Measurements from ENCODE around the gene NBEAL1.
"Not testable (repeated sequence)": the region's sequence is repeated elsewhere in the genome, so short reads cannot be mapped to it uniquely, and the experiment has no call there.

The NBEAL1 gene

DNA sequence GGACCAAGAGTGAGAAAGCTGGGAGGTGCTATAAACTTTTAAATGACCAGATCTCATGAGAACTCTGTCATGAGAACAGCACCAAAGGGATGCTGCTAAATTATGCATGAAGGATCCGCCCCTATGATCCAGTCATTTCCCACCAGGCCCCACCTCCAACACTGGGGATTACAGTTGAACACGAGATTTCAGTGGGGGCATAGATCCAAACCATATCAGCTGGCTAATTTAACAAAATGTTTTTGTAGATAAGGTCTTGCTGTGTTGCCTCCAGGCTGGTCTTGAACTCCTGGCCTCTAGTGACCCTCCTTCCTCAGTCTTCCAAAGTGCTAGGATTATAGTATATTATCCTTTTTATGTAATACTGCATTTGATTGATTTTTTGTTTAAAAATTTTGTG, 56.0 kb downstream of the NBEAL1 start:
- DNase-seq (ENCODE audit: extremely low spot score) = no peak
- POLR2A ChIA-PET = no interaction called here
- no peak for TF ChIP-seq L3MBTL2 (conservative IDR thresholded peaks at IDR 0.05)
- TF ChIP-seq HDGF (IDR thresholded peaks at IDR 0.05; ENCODE audit: borderline replicate concordance) = no peak
- TF ChIP-seq SP1 (IDR thresholded peaks at IDR 0.05) = no peak
- CTCF ChIA-PET = no interaction called here

DNA sequence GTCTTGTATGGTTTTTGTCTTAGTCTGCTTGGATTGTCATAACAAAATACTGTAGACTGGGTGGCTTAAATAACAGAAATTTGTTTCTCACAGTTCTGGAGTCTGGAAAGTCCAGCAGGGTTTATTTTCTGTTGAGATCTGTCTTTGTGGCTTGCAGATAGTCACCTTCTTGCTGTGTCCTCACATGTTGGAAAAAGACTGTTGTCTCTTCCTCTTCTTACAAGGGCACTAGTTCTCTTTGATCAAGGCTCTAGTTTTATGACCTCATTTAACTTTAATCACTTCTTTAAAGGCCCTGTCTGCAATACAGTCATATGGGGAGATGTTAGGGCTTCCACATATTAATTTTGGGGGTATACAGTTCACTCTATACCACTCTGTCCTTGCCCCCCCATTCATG, 56.5 kb downstream of the NBEAL1 start:
- POLR2A ChIA-PET = no interaction called here
- DNase-seq (ENCODE audit: extremely low spot score) = no peak
- no peak for TF ChIP-seq L3MBTL2 (conservative IDR thresholded peaks at IDR 0.05)
- no peak for TF ChIP-seq FOXK2 (IDR thresholded peaks at IDR 0.05)
- TF ChIP-seq FOXM1 (IDR thresholded peaks at IDR 0.05; ENCODE audit: borderline replicate concordance) = no peak
- TF ChIP-seq BHLHE40 (IDR thresholded peaks at IDR 0.05; ENCODE audit: borderline replicate concordance) = no peak
- no peak for TF ChIP-seq SUZ12 (IDR thresholded peaks at IDR 0.05)
- no peak for TF ChIP-seq LEF1 (IDR thresholded peaks at IDR 0.05; ENCODE audit: borderline replicate concordance)
- no peak for TF ChIP-seq ELF4 (IDR thresholded peaks at IDR 0.05)
- CTCF ChIA-PET = no interaction called here

DNA sequence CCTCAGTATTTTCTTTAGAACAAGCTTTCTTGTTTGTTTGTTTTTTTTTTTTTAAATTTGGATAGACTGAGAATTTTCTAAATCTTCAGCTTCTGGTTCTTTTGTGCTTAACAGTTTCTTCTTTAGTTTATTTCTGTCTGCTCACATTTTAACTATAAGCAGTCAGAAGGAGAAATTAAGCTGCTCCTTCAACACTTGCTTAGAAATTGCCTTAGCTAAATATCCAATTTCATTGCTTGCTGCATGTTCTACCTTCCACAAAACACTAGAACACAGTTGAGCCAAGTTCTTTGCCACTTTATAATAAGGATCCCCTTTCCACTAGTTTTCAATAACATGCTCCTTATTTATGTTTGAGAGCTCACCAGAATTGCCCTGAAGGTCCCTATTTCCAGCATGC, 57.7 kb downstream of the NBEAL1 start:
- CTCF ChIA-PET = interaction anchor here (0.6 kb wide), 1 partner anchor 487 kb away, joined by 5 read pairs; no protein-coding TSS in a partner anchor

DNA sequence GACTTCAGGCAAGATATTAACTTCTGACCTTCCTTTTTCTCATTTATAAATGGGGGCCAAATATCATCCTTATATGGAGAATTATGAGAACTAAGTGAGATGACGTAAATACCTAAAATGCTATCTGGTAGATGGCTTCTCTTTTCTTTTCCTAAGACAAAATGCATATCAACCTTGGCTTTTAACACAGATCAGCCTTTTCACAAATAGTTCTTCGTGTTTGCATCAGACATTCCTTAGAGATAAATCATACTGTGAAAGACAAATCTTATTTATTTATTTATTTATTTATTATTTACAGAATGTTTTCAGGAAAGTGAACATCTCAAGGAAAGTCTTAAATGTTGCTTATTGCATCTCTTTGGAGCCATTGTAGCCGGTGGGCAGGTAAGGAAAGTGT, 62.8 kb downstream of the NBEAL1 start:
- ChIA-PET CTCF (no interaction called here), POLR2A (no interaction called here)
- DNase-seq (ENCODE audit: extremely low spot score) = no peak
- TF ChIP-seq LEF1 (IDR thresholded peaks at IDR 0.05; ENCODE audit: borderline replicate concordance) (no peak), FOXA1 (IDR thresholded peaks at IDR 0.05) (no peak), FOXK2 (IDR thresholded peaks at IDR 0.05) (no peak), SP1 (IDR thresholded peaks at IDR 0.05) (no peak), ARNT (IDR thresholded peaks at IDR 0.05) (no peak), FOXM1 (IDR thresholded peaks at IDR 0.05; ENCODE audit: borderline replicate concordance) (no peak), SUZ12 (IDR thresholded peaks at IDR 0.05) (no peak), L3MBTL2 (conservative IDR thresholded peaks at IDR 0.05) (no peak), ELF4 (IDR thresholded peaks at IDR 0.05) (no peak)
- TF ChIP-seq, protein P1, sequence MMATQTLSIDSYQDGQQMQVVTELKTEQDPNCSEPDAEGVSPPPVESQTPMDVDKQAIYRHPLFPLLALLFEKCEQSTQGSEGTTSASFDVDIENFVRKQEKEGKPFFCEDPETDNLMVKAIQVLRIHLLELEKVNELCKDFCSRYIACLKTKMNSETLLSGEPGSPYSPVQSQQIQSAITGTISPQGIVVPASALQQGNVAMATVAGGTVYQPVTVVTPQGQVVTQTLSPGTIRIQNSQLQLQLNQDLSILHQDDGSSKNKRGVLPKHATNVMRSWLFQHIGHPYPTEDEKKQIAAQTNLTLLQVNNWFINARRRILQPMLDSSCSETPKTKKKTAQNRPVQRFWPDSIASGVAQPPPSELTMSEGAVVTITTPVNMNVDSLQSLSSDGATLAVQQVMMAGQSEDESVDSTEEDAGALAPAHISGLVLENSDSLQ (IDR thresholded peaks at IDR 0.05) = no peak

More for the DNA sequence above, 57.7 kb downstream of the NBEAL1 start:
- POLR2A ChIA-PET = no interaction called here
- TF ChIP-seq LEF1 (IDR thresholded peaks at IDR 0.05; ENCODE audit: borderline replicate concordance) (no peak), SP1 (IDR thresholded peaks at IDR 0.05) (no peak), BHLHE40 (IDR thresholded peaks at IDR 0.05; ENCODE audit: borderline replicate concordance) (no peak), ARNT (IDR thresholded peaks at IDR 0.05) (no peak), FOXA1 (IDR thresholded peaks at IDR 0.05) (no peak), ZNF384 (IDR thresholded peaks at IDR 0.05) (no peak), TARDBP (IDR thresholded peaks at IDR 0.05) (no peak), ELF4 (IDR thresholded peaks at IDR 0.05) (no peak), NFRKB (IDR thresholded peaks at IDR 0.05) (no peak), FOXK2 (IDR thresholded peaks at IDR 0.05) (no peak)
- TF ChIP-seq, protein P1 (IDR thresholded peaks at IDR 0.05) = no peak
- DNase-seq (ENCODE audit: extremely low spot score) = no peak

DNA sequence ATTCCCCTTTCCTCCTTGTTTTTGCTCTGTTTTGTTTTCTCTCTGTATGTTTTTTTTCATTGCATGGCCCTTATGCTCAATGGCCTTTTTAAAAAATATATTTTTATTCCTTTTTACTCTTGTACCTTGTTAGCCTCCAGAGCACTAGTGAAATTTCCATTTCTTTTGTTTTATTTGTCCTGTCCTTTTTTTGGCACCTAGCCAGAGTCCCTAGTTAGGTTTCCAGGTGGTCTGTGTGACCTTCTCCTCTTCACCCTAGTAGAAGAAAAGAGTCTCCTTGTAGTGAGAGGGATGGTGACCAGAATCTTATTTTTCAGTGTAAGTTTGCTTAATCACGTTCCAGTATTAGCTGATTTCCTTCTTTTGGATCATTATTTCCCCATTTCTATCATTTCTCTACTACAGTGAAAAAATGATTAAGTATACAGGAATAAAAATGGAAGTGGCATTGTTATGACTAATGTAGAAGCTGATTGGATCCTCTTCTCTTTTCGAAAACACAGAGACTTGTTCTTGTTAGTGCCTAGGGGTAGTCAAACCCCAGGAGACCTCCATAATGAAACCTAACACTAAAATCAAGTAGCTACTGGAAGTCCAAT, 65.9 kb downstream of the NBEAL1 start:
- TF ChIP-seq HDGF (IDR thresholded peaks at IDR 0.05; ENCODE audit: borderline replicate concordance) (no peak), ELF4 (IDR thresholded peaks at IDR 0.05) (no peak), CTBP1 (IDR thresholded peaks at IDR 0.05; ENCODE audit: borderline replicate concordance) (no peak), SP1 (IDR thresholded peaks at IDR 0.05) (no peak)
- CTCF ChIA-PET = no interaction called here
- POLR2A ChIA-PET = no interaction called here
- DNase-seq (ENCODE audit: extremely low spot score) = no peak

DNA sequence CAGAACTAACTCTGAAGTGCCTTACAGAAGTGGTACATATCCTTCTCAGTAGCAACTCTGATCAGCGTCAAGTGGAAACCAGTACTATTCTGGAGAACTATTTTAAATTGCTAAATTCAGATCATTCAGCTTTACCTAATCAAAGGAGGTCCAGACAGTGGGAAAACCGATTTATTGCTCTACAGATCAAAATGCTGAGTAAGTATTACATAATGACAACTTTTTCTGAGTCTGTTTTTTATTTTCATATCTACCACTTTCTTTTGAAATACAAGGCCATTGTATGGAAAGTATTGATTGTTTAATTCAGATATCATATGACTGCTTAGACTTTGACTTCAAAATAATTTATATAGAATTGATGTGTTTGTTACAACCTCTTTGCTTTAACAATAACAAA, 68.7 kb downstream of the NBEAL1 start:
- ChIA-PET CTCF (interaction anchor here (0.7 kb wide), 1 partner anchor 26 kb away, joined by 3 read pairs; no protein-coding TSS in a partner anchor), POLR2A (no interaction called here)
- TF ChIP-seq SUZ12 (IDR thresholded peaks at IDR 0.05) (no peak), ELF4 (IDR thresholded peaks at IDR 0.05) (no peak), BHLHE40 (IDR thresholded peaks at IDR 0.05; ENCODE audit: borderline replicate concordance) (no peak), FOXA1 (IDR thresholded peaks at IDR 0.05) (no peak), FOXM1 (IDR thresholded peaks at IDR 0.05; ENCODE audit: borderline replicate concordance) (no peak), FOXK2 (IDR thresholded peaks at IDR 0.05) (no peak), ZNF384 (IDR thresholded peaks at IDR 0.05) (no peak)
- TF ChIP-seq, protein P1 (IDR thresholded peaks at IDR 0.05) = no peak
- DNase-seq (ENCODE audit: extremely low spot score) = no peak

DNA sequence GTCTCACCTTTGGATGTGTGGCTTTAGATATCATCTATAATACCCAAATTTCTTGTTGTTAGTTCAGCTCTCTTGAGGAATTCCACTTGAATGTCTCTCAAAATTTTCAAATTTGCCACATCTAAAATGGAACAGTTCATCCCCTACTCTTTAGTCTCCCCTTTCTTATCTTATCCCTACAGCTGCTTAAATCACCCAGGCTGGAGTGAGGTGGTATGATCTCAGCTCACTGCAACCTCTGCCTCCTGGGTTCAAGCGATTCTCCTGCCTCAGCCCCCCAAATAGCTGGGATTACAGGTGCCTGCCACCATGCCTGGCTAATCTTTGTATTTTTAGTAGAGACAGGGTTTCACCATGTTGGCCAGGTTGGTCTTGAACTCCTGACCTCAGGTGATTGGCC, 71.7 kb downstream of the NBEAL1 start:
- CTCF ChIA-PET; POLR2A ChIA-PET; DNase-seq (ENCODE audit: extremely low spot score): not testable (repeated sequence)

DNA sequence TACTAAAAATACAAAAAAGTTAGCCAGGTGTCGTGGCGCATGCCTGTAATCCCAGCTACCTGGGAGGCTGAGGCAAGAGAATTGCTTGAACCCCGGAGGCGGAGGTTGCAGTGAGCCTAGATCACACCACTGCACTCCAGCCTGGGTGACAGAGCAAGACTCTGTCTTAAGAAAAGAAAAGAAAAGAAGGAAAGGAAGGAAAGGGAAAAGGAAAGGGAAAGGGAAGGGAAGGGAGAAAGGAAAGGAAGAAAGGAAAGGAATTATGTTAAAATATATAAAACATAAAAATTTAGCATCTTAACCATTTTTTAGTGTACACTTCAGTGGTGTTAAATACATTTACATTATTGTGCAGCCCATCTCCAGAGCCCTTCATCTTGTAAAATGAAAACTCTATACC, 76.0 kb downstream of the NBEAL1 start:
- POLR2A ChIA-PET; CTCF ChIA-PET; DNase-seq (ENCODE audit: extremely low spot score): not testable (repeated sequence)
